Trophoblast cell (in vitro differentiated cells and primary cell): Measurements from ENCODE around the gene ABCB4.

Experiments used
- DNase-seq, 2 donors: peaks; one replicate each; pipeline ENCODE4 v3.0.0-alpha.2; 2016
- H2AFZ ChIP-seq: 2 replicates; pipeline ENCODE4 v1.6.1; 2013; ENCODE audit warnings: low read length, moderate library complexity, mild to moderate bottlenecking; ENCODE audit not compliant: insufficient read depth, poor library complexity
- H2AK5ac ChIP-seq: 2 replicates; pipeline ENCODE4 v1.6.1; 2013; ENCODE audit warnings: mild to moderate bottlenecking, low read length
- H2BK120ac ChIP-seq: 2 replicates; pipeline ENCODE4 v1.6.1; 2013; ENCODE audit warnings: low read length, mild to moderate bottlenecking, moderate library complexity; ENCODE audit not compliant: insufficient read depth, poor library complexity
- H2BK12ac ChIP-seq: 2 replicates; pipeline ENCODE4 v1.6.1; 2013; ENCODE audit warnings: mild to moderate bottlenecking, low read length, moderate library complexity
- H2BK5ac ChIP-seq: 2 replicates; pipeline ENCODE4 v1.6.1; 2013; ENCODE audit warnings: low read length, low read depth, moderate library complexity, mild to moderate bottlenecking; ENCODE audit not compliant: poor library complexity
- H3K14ac ChIP-seq: 2 replicates; pipeline ENCODE4 v1.6.1; 2013; ENCODE audit warnings: mild to moderate bottlenecking, low read length
- H3K18ac ChIP-seq: 2 replicates; pipeline ENCODE4 v1.6.1; 2013; ENCODE audit warnings: mild to moderate bottlenecking, low read length
- H3K23ac ChIP-seq: 2 replicates; pipeline ENCODE4 v1.6.1; 2013; ENCODE audit warnings: low read length
- H3K27ac ChIP-seq: 2 replicates; pipeline ENCODE4 v1.5.1; 2013; ENCODE audit warnings: low read depth, mild to moderate bottlenecking, inconsistent platforms, low read length, moderate library complexity
- H3K27me3 ChIP-seq: 2 replicates; pipeline ENCODE4 v1.6.1; 2013; ENCODE audit warnings: inconsistent platforms, mild to moderate bottlenecking, low read length, moderate library complexity; ENCODE audit not compliant: insufficient read depth
- H3K36me3 ChIP-seq, 2 experiments: 1 replicate in 1 of 2; 2 replicates in 1 of 2; pipeline ENCODE4 v1.6.1; 2013; ENCODE audit warnings: low read length in 2 of 2, mild to moderate bottlenecking in 2 of 2, moderate library complexity in 1 of 2; ENCODE audit not compliant: insufficient read depth in 2 of 2, control insufficient read depth in 1 of 2
- H3K4ac ChIP-seq: 2 replicates; pipeline ENCODE4 v1.6.1; 2013; ENCODE audit warnings: low read depth, mild to moderate bottlenecking, low read length, moderate library complexity
- H3K4me1 ChIP-seq, 2 experiments: 1 replicate in 1 of 2; 2 replicates in 1 of 2; pipeline ENCODE4 v1.6.1; 2013; ENCODE audit warnings: low read length in 2 of 2, mild to moderate bottlenecking in 2 of 2, moderate library complexity in 1 of 2; ENCODE audit not compliant: insufficient read depth in 2 of 2, control insufficient read depth in 1 of 2
- H3K4me2 ChIP-seq: 2 replicates; pipeline ENCODE4 v1.6.1; 2013; ENCODE audit warnings: inconsistent platforms, mild to moderate bottlenecking, low read length, moderate library complexity
- H3K4me3 ChIP-seq: 2 replicates; pipeline ENCODE4 v1.5.1; 2013; ENCODE audit warnings: mild to moderate bottlenecking, low read depth, low read length, inconsistent platforms
- H3K79me1 ChIP-seq: one replicate; pipeline ENCODE4 v1.6.1; 2013; ENCODE audit warnings: low read length
- H3K79me2 ChIP-seq: 2 replicates; pipeline ENCODE4 v1.6.1; 2013; ENCODE audit warnings: low read length, mild to moderate bottlenecking; ENCODE audit not compliant: control insufficient read depth, insufficient read depth, poor library complexity
- H3K9ac ChIP-seq: 2 replicates; pipeline ENCODE4 v1.6.1; 2013; ENCODE audit warnings: mild to moderate bottlenecking, low read length
- H3K9me3 ChIP-seq: 2 replicates; pipeline ENCODE4 v1.6.1; 2013; ENCODE audit warnings: low read depth, mild to moderate bottlenecking, control low read depth, inconsistent platforms, low read length; ENCODE audit not compliant: insufficient read depth
- H4K12ac ChIP-seq: 2 replicates; pipeline ENCODE4 v1.6.1; 2013; ENCODE audit warnings: low read depth, mild to moderate bottlenecking, low read length, moderate library complexity
- H4K8ac ChIP-seq: 2 replicates; pipeline ENCODE4 v1.6.1; 2013; ENCODE audit warnings: low read depth, mild to moderate bottlenecking, low read length, moderate library complexity
- H4K91ac ChIP-seq: one replicate; pipeline ENCODE4 v1.6.1; 2013; ENCODE audit warnings: low read depth, mild to moderate bottlenecking, low read length, moderate library complexity
- WGBS: extraction: QIAGEN DNeasy Blood & Tissue Kit; methylation state at CpG from one replicate; pipeline ENCODE4 v1.1.7; 2013; ENCODE audit warnings: missing lambda C conversion rate; ENCODE audit not compliant: insufficient read length, insufficient coverage; ENCODE audit errors: extremely low coverage; 5-methylcytosine and 5-hydroxymethylcytosine counted together

The ABCB4 gene

GRCh38 chr7:87450706-87451105, 24.8 kb downstream of the ABCB4 start:
- Histone ChIP-seq H3K9ac (no peak overlapping the region), H3K9me3 (no peaks in the 10 kb centered on the region), H3K4me2 (no peak overlapping the region), H3K4me1 (peaks cover 0 to 3% of the 10 kb centered on the region in 2 experiments), H3K36me3 (no peaks in the 10 kb centered on the region), H4K91ac (no peak overlapping the region), H4K8ac (no peak overlapping the region), H2AK5ac (no peak overlapping the region), H2BK12ac (no peak overlapping the region), H3K79me2 (no peaks in the 10 kb centered on the region), H3K4me3 (no peak overlapping the region), H3K23ac (no peak overlapping the region), H3K27me3 (no peaks in the 10 kb centered on the region), H4K12ac (no peak overlapping the region), H3K18ac (no peak overlapping the region), H3K4ac (no peak overlapping the region), H2BK5ac (no peak overlapping the region), H3K14ac (no peak overlapping the region), H3K27ac (no peak overlapping the region), H2AFZ (no peak overlapping the region), H3K79me1 (peaks cover 2% of the 10 kb centered on the region), H2BK120ac (no peak overlapping the region)
- no CpG with 5 or more reads among the region's 1 CpG for WGBS
- DNase-seq, result no peak

- H3K4ac ChIP-seq, result no peak overlapping the region
- H2AFZ ChIP-seq, result no peak overlapping the region
- H2BK12ac ChIP-seq, result no peak overlapping the region
- no peaks in the 10 kb centered on the region for H3K9me3 ChIP-seq
- no peaks in the 10 kb centered on the region for H3K27me3 ChIP-seq
- no peak overlapping the region for H2BK5ac ChIP-seq
- H3K9ac ChIP-seq, result no peak overlapping the region
- no peak overlapping the region for H4K8ac ChIP-seq
- no peak overlapping the region for H2AK5ac ChIP-seq
- H3K4me1 ChIP-seq, result peaks cover 0 to 3% of the 10 kb centered on the region in 2 experiments
- no peak overlapping the region for H3K18ac ChIP-seq
- H3K14ac ChIP-seq, result no peak overlapping the region
- no peak overlapping the region for H4K12ac ChIP-seq
- DNase-seq, result no peak
- H3K4me3 ChIP-seq, result no peak overlapping the region
- no peak overlapping the region for H3K23ac ChIP-seq
- WGBS, result no CpG with 5 or more reads among the region's 7 CpGs
- H3K27ac ChIP-seq, result no peak overlapping the region
- no peak overlapping the region for H3K4me2 ChIP-seq
- H3K79me2 ChIP-seq, result no peaks in the 10 kb centered on the region
- H3K36me3 ChIP-seq, result no peaks in the 10 kb centered on the region
- H4K91ac ChIP-seq, result no peak overlapping the region
- no peak overlapping the region for H2BK120ac ChIP-seq
- peaks cover 2% of the 10 kb centered on the region for H3K79me1 ChIP-seq
Observed at GRCh38 chr7:87448388-87448787, 27.1 kb downstream of the ABCB4 start.

- Histone ChIP-seq H3K9me3 (no peaks in the 10 kb centered on the region), H3K18ac (no peak overlapping the region), H3K27me3 (no peaks in the 10 kb centered on the region), H2BK12ac (no peak overlapping the region), H3K4ac (no peak overlapping the region), H3K14ac (no peak overlapping the region), H3K23ac (no peak overlapping the region), H3K4me1 (peaks cover 0 to 3% of the 10 kb centered on the region in 2 experiments), H4K91ac (no peak overlapping the region), H3K79me2 (no peaks in the 10 kb centered on the region), H3K4me3 (no peak overlapping the region), H3K36me3 (no peaks in the 10 kb centered on the region), H4K12ac (no peak overlapping the region), H3K4me2 (no peak overlapping the region), H2BK120ac (no peak overlapping the region), H3K27ac (no peak overlapping the region), H3K79me1 (peaks cover 2% of the 10 kb centered on the region), H3K9ac (no peak overlapping the region), H2AFZ (no peak overlapping the region), H4K8ac (no peak overlapping the region), H2BK5ac (no peak overlapping the region), H2AK5ac (no peak overlapping the region)
- no peak for DNase-seq
- WGBS, result no CpG with 5 or more reads among the region's 4 CpGs
Observed at GRCh38 chr7:87447116-87447635, 28.3 kb downstream of the ABCB4 start.

GRCh38 chr7:87445897-87446296, 29.6 kb downstream of the ABCB4 start:
- DNase-seq, result no peak
- H2BK5ac ChIP-seq, result no peak overlapping the region
- H3K9me3 ChIP-seq, result no peaks in the 10 kb centered on the region
- no peak overlapping the region for H3K4ac ChIP-seq
- no peak overlapping the region for H3K27ac ChIP-seq
- H3K4me2 ChIP-seq, result no peak overlapping the region
- H3K79me2 ChIP-seq, result no peaks in the 10 kb centered on the region
- H3K23ac ChIP-seq, result no peak overlapping the region
- no peak overlapping the region for H4K12ac ChIP-seq
- no peaks in the 10 kb centered on the region for H3K36me3 ChIP-seq
- H3K9ac ChIP-seq, result no peak overlapping the region
- H3K79me1 ChIP-seq, result peaks cover 2% of the 10 kb centered on the region
- H3K4me3 ChIP-seq, result no peak overlapping the region
- no peak overlapping the region for H2BK12ac ChIP-seq
- no peak overlapping the region for H3K14ac ChIP-seq
- no peak overlapping the region for H4K91ac ChIP-seq
- H4K8ac ChIP-seq, result no peak overlapping the region
- no CpG with 5 or more reads among the region's 4 CpGs for WGBS
- H2AK5ac ChIP-seq, result no peak overlapping the region
- no peak overlapping the region for H2BK120ac ChIP-seq
- no peak overlapping the region for H2AFZ ChIP-seq
- H3K27me3 ChIP-seq, result no peaks in the 10 kb centered on the region
- no peak overlapping the region for H3K18ac ChIP-seq
- peaks cover 0 to 3% of the 10 kb centered on the region in 2 experiments for H3K4me1 ChIP-seq
